ENCODE results near the gene SKAP1.
"Not testable (repeated sequence)": the region's sequence is repeated elsewhere in the genome, so short reads cannot be mapped to it uniquely, and the experiment has no call there.

SKAP1 gene

GRCh38 chr17:48191362-48191761 lies 238.7 kb downstream of the SKAP1 start:
- Histone ChIP-seq H3K9ac (no peak overlapping the region), H3K27ac (no peak overlapping the region), H3K36me3 (no peaks in the 10 kb centered on the region), H3K4me3 (no peak overlapping the region), H3K27me3 (no peaks in the 10 kb centered on the region; a peak in 1 of 22 replicates), H3K4me1 (peaks cover 0 to 9% (median 5%) of the 10 kb centered on the region in 10 experiments; a peak in 8 of 20 replicates), H4K20me1 (no peaks in the 10 kb centered on the region), H3K4me2 (no peak overlapping the region), H3K9me3 (replicated peaks in 1 of 11) (no peaks in the 10 kb centered on the region)
- TF ChIP-seq Cebpa-rat (IDR thresholded peaks at IDR 0.05), result no peak

- no peaks in the 10 kb centered on the region for H4K20me1 ChIP-seq
- H3K27ac ChIP-seq, result no peak overlapping the region
- no peaks in the 10 kb centered on the region for H3K9me3 ChIP-seq (replicated peaks in 1 of 11)
- no peak overlapping the region for H3K4me3 ChIP-seq
- H3K27me3 ChIP-seq, result no peaks in the 10 kb centered on the region; a peak in 1 of 22 replicates
- no peaks in the 10 kb centered on the region for H3K36me3 ChIP-seq
- TF ChIP-seq Cebpa-rat (IDR thresholded peaks at IDR 0.05), result no peak
- H3K4me1 ChIP-seq, result peaks cover 0 to 9% (median 5%) of the 10 kb centered on the region in 10 experiments; a peak in 8 of 20 replicates
- H3K4me2 ChIP-seq, result no peak overlapping the region
- H3K9ac ChIP-seq, result no peak overlapping the region
These were observed 239.1 kb downstream of the SKAP1 start for GRCh38 chr17:48190871-48191270.

GRCh38 chr17:48187872-48188608 lies 242.0 kb downstream of the SKAP1 start:
- no peak for TF ChIP-seq Cebpa-rat (IDR thresholded peaks at IDR 0.05)
- no peaks in the 10 kb centered on the region; a peak in 2 of 22 replicates for H3K27me3 ChIP-seq
- no peaks in the 10 kb centered on the region for H3K9me3 ChIP-seq (replicated peaks in 1 of 11)
- no peaks in the 10 kb centered on the region for H3K4me1 ChIP-seq
- no peak overlapping the region for H3K27ac ChIP-seq
- H3K9ac ChIP-seq, result no peak overlapping the region
- no peak overlapping the region for H3K4me3 ChIP-seq
- H3K4me2 ChIP-seq, result no peak overlapping the region
- H3K36me3 ChIP-seq, result no peaks in the 10 kb centered on the region
- H4K20me1 ChIP-seq, result no peaks in the 10 kb centered on the region

GRCh38 chr17:48186317-48186716 lies 243.7 kb downstream of the SKAP1 start:
- H3K9me3 ChIP-seq (replicated peaks in 1 of 11); H3K27ac ChIP-seq; H3K9ac ChIP-seq; H3K4me2 ChIP-seq; H3K4me3 ChIP-seq; H3K36me3 ChIP-seq; H3K27me3 ChIP-seq; H3K4me1 ChIP-seq; H4K20me1 ChIP-seq: not testable (repeated sequence)

GRCh38 chr17:48184721-48185120 lies 245.3 kb downstream of the SKAP1 start:
- Histone ChIP-seq H3K9me3 (replicated peaks in 1 of 11) (no peaks in the 10 kb centered on the region), H3K4me2 (peak overlapping the region in 2 of 11 experiments; percentile 8 to 12; a peak in 1 of 22 replicates), H3K4me1 (no peaks in the 10 kb centered on the region), H3K27ac (no peak overlapping the region), H3K36me3 (no peaks in the 10 kb centered on the region), H3K4me3 (no peak overlapping the region), H4K20me1 (no peaks in the 10 kb centered on the region), H3K9ac (no peak overlapping the region), H3K27me3 (no peaks in the 10 kb centered on the region; a peak in 1 of 22 replicates)
- no peak for TF ChIP-seq Cebpa-rat (IDR thresholded peaks at IDR 0.05)

GRCh38 chr17:48181653-48182052 lies 248.4 kb downstream of the SKAP1 start:
- no peaks in the 10 kb centered on the region for H4K20me1 ChIP-seq
- no peaks in the 10 kb centered on the region; a peak in 2 of 22 replicates for H3K27me3 ChIP-seq
- H3K4me1 ChIP-seq, result no peaks in the 10 kb centered on the region
- H3K9ac ChIP-seq, result no peak overlapping the region
- H3K27ac ChIP-seq, result no peak overlapping the region
- no peak overlapping the region for H3K4me2 ChIP-seq
- H3K36me3 ChIP-seq, result no peaks in the 10 kb centered on the region
- no peak for TF ChIP-seq Cebpa-rat (IDR thresholded peaks at IDR 0.05)
- H3K4me3 ChIP-seq, result no peak overlapping the region
- H3K9me3 ChIP-seq (replicated peaks in 1 of 11), result no peaks in the 10 kb centered on the region

GRCh38 chr17:48180842-48181629 lies 249.0 kb downstream of the SKAP1 start:
- Histone ChIP-seq H3K4me3 (no peak overlapping the region), H3K36me3 (no peaks in the 10 kb centered on the region), H3K4me1 (peaks cover 0 to under 1% (median 0%) of the 10 kb centered on the region in 10 experiments; a peak in 1 of 20 replicates), H3K9ac (no peak overlapping the region), H3K4me2 (no peak overlapping the region), H3K27me3 (no peaks in the 10 kb centered on the region; a peak in 2 of 22 replicates), H3K9me3 (replicated peaks in 1 of 11) (no peaks in the 10 kb centered on the region), H4K20me1 (no peaks in the 10 kb centered on the region), H3K27ac (no peak overlapping the region)
- no peak for TF ChIP-seq Cebpa-rat (IDR thresholded peaks at IDR 0.05)

GRCh38 chr17:48179071-48179945 lies 250.7 kb downstream of the SKAP1 start:
- H3K27ac ChIP-seq, result no peak overlapping the region
- H4K20me1 ChIP-seq, result no peaks in the 10 kb centered on the region
- H3K4me1 ChIP-seq, result peaks cover 0 to 15% (median 5%) of the 10 kb centered on the region in 10 experiments; a peak in 4 of 20 replicates
- H3K4me3 ChIP-seq, result no peak overlapping the region
- H3K9ac ChIP-seq, result no peak overlapping the region
- H3K27me3 ChIP-seq, result no peaks in the 10 kb centered on the region; a peak in 2 of 22 replicates
- no peaks in the 10 kb centered on the region for H3K9me3 ChIP-seq (replicated peaks in 1 of 11)
- H3K36me3 ChIP-seq, result no peaks in the 10 kb centered on the region
- H3K4me2 ChIP-seq, result no peak overlapping the region
- TF ChIP-seq Cebpa-rat (IDR thresholded peaks at IDR 0.05), result no peak

- no peak overlapping the region for H3K4me3 ChIP-seq
- H3K9ac ChIP-seq, result no peak overlapping the region
- TF ChIP-seq Cebpa-rat (IDR thresholded peaks at IDR 0.05), result no peak
- no peak overlapping the region for H3K4me2 ChIP-seq
- peaks cover 0 to 22% (median 11%) of the 10 kb centered on the region in 10 experiments; a peak in 18 of 20 replicates for H3K4me1 ChIP-seq
- H3K27ac ChIP-seq, result no peak overlapping the region
- H3K9me3 ChIP-seq (replicated peaks in 1 of 11), result no peaks in the 10 kb centered on the region
- H4K20me1 ChIP-seq, result no peaks in the 10 kb centered on the region
- H3K36me3 ChIP-seq, result no peaks in the 10 kb centered on the region
- no peaks in the 10 kb centered on the region; a peak in 1 of 22 replicates for H3K27me3 ChIP-seq
These were observed 251.7 kb downstream of the SKAP1 start for GRCh38 chr17:48178317-48178716.

All from BLaER1 treated with 17β-estradiol and CSF1 and Interleukin-3, amounts not matched to agents 10 nM and 100 nM (cell line).